GM13977 (cell line): Measurements from ENCODE around the gene ST6GALNAC4.

ENCODE experiments used
- DNase-seq: peaks from one replicate; pipeline ENCODE4 v3.0.0; 2012; ENCODE audit warnings: low spot score
- CTCF ChIP-seq: IDR thresholded peaks from 2 replicates; pipeline ENCODE4 v1.5.1; 2012; ENCODE audit warnings: mild to moderate bottlenecking, control low read depth; ENCODE audit not compliant: insufficient read depth; ENCODE audit errors: extremely low read depth, missing control alignments
- in situ Hi-C: fragments of 300-500 bp; cut with MboI; formaldehyde crosslinking; loops from one replicate; pipeline ENCODE4 v1.12.0; 2022; ENCODE audit warnings: low sequenced_read_pairs, low pct_unique_long_range_greater_than_20kb, mixed read lengths, inconsistent platforms; ENCODE audit not compliant: unreplicated experiment

ST6GALNAC4 gene

GRCh38 chr9:127961155-127961490, 44.3 kb upstream of the ST6GALNAC4 start:
- in situ Hi-C loops = no loop called here
- DNase-seq = no peak
- TF ChIP-seq CTCF = no peak

GRCh38 chr9:127960410-127961154, 43.7 kb upstream of the ST6GALNAC4 start:
- in situ Hi-C loops = no loop called here
- no peak for DNase-seq
- TF ChIP-seq CTCF = no peak

GRCh38 chr9:127959841-127960409, 43.1 kb upstream of the ST6GALNAC4 start:
- no peak for DNase-seq
- in situ Hi-C loops = loop anchor here (5.0 kb wide), 1 partner anchor 72 kb away; no protein-coding TSS in a partner anchor
- no peak for TF ChIP-seq CTCF

GRCh38 chr9:127959398-127959797, 42.6 kb upstream of the ST6GALNAC4 start:
- no peak for DNase-seq
- TF ChIP-seq CTCF = no peak
- in situ Hi-C loops = loop anchor here (5.0 kb wide), 1 partner anchor 73 kb away; no protein-coding TSS in a partner anchor

GRCh38 chr9:127958728-127959127, 41.9 kb upstream of the ST6GALNAC4 start:
- TF ChIP-seq CTCF = no peak
- in situ Hi-C loops = loop anchor here (5.0 kb wide), 1 partner anchor 74 kb away; no protein-coding TSS in a partner anchor
- DNase-seq = no peak

- in situ Hi-C loops = loop anchor here (5.0 kb wide), 1 partner anchor 77 kb away; no protein-coding TSS in a partner anchor
- peak; percentile 83 for DNase-seq
- peak; percentile 58 for TF ChIP-seq CTCF
These were observed 38.6 kb upstream of the ST6GALNAC4 start for GRCh38 chr9:127955294-127956015.
